Measurements from ENCODE around the gene YIPF1.

YIPF1 gene

GRCh38 chr1:53889304-53890298 lies at the start of gene YIPF1:
Gene YIPF1 (minus strand): TSS chr1:53889797. CDS start chr1:53888937, 860 bp downstream.
- Histone ChIP-seq H3K36me3 (ENCODE audit: insufficient read depth, low read length) (no peaks in the 10 kb centered on the region), H3K4me3 (peak within 1 kb of the TSS; percentile 98), H3K27ac (no peak within 1 kb of the TSS), H3K9me3 (ENCODE audit: low read depth, low read length) (no peaks in the 10 kb centered on the region), H3K9ac (ENCODE audit: insufficient read length) (peak within 1 kb of the TSS; percentile 81)
- peak; percentile 26 for DNase-seq (ENCODE audit: low read depth, low spot score)
- TF ChIP-seq EZH2 (IDR thresholded peaks at IDR 0.05) (no peak), FOXP2 (optimal IDR thresholded peaks at IDR 0.05; ENCODE audit: control extremely low read depth, extremely low read length, insufficient read depth) (no peak), POLR2AphosphoS5 (IDR thresholded peaks at IDR 0.05; ENCODE audit: borderline replicate concordance, low read depth, low read length) (peak; percentile 71; the same call in 1 of the 2 replicates)

DNA sequence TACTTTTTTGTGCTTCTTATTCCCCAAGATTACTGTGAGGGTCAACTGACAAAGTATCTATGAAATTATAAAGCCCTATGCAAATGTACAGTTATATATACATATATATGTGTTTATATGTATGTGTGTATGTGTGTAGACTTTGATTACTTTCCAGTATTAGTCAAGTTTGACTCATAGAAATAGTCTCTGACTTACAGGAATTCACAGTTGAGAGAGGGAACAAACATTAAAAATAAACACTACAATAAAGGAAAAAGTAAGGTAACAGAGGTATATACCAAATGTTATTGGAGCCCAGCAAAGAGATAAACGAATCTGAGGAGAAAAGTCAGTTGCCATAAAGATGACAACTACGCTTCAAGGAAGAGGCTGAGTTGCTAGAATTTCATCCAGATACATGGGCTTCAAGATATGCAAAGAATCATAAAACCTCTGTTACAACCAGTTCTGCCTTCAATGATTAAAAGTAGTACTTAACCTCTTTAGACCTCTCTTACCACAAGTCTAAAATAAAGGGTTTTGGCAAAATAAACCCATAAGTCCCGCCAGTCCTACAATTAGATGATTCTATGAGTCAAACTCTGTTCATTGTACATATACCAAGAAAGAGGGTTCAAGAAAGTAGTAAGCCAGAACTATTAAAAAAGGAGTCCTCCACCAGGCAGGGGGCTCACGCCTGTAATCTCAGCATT lies 48.7 kb upstream of the YIPF1 start:
- Histone ChIP-seq H3K27ac (no peak overlapping the region), H3K9ac (ENCODE audit: insufficient read length) (no peak overlapping the region)
- TF ChIP-seq POLR2AphosphoS5 (IDR thresholded peaks at IDR 0.05; ENCODE audit: borderline replicate concordance, low read depth, low read length) (no peak), EZH2 (IDR thresholded peaks at IDR 0.05) (no peak), FOXP2 (optimal IDR thresholded peaks at IDR 0.05; ENCODE audit: control extremely low read depth, extremely low read length, insufficient read depth) (no peak)

DNA sequence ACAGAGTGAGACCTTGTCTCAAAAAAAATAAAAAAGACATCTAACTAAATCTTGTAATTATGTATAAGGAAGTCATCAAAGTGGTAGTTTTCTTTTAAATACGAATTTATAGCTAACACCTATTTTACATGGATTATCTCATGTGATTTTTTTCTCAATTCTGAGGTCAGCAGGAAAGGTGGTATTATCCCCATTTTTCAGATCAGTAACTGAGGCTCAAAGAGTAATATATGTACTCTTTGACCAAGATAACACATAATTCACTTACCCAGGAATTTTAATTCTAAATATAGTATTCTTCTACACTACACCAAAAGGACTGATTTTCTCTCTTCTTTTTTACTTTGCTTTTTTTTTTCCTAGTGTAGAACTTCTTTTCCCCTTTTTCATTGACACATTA lies 46.8 kb upstream of the YIPF1 start:
- Histone ChIP-seq H3K9me3 (ENCODE audit: low read depth, low read length) (0 out of 2 replicates have a peak, but pooled peaks cover 6% of the 10 kb centered on the region), H3K27ac (no peak overlapping the region), H3K4me3 (no peak overlapping the region), H3K36me3 (ENCODE audit: insufficient read depth, low read length) (peaks cover 79% of the 10 kb centered on the region), H3K9ac (ENCODE audit: insufficient read length) (no peak overlapping the region)
- TF ChIP-seq FOXP2 (optimal IDR thresholded peaks at IDR 0.05; ENCODE audit: control extremely low read depth, extremely low read length, insufficient read depth) = no peak
- no peak for TF ChIP-seq POLR2AphosphoS5 (IDR thresholded peaks at IDR 0.05; ENCODE audit: borderline replicate concordance, low read depth, low read length)
- no peak for TF ChIP-seq EZH2 (IDR thresholded peaks at IDR 0.05)
- DNase-seq (ENCODE audit: low read depth, low spot score) = no peak

More for the DNA sequence above, 48.7 kb upstream of the YIPF1 start:
- peaks cover 69% of the 10 kb centered on the region for H3K36me3 ChIP-seq (ENCODE audit: insufficient read depth, low read length)
- 0 out of 2 replicates have a peak, but pooled peaks cover 6% of the 10 kb centered on the region for H3K9me3 ChIP-seq (ENCODE audit: low read depth, low read length)
- H3K4me3 ChIP-seq = no peak overlapping the region
- no peak for DNase-seq (ENCODE audit: low read depth, low spot score)

DNA sequence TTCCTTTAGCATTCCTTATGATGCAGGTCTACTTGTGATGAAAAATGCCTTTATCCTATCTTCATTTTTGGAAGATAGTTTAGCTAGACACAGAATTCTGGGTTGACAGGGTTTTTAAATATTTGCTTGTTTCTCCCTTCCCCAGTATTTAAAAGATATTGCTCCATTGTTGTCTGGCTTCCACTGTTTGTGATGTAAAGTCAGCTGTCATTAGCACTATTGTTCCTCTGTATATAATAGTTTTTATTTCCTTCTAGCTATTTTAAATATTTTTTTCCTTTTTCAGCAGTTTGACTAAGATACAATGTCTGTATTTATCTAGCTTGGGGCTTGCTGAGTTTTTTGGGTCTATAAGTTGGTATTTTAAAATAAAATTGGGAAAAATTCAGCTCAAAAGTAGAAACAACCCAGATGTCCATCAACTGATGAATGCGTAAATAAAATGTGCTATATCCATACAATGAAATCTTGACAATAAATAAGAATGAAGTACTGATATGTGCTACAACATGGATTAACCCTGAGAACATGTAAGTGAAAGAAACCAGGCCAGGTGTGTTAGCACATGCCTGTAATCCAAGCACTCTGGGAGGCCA lies 44.7 kb upstream of the YIPF1 start:
- Histone ChIP-seq H3K27ac (no peak overlapping the region), H3K36me3 (ENCODE audit: insufficient read depth, low read length) (peaks cover 73% of the 10 kb centered on the region), H3K4me3 (no peak overlapping the region), H3K9ac (ENCODE audit: insufficient read length) (no peak overlapping the region), H3K9me3 (ENCODE audit: low read depth, low read length) (0 out of 2 replicates have a peak, but pooled peaks cover 6% of the 10 kb centered on the region)
- no peak for DNase-seq (ENCODE audit: low read depth, low spot score)
- TF ChIP-seq FOXP2 (optimal IDR thresholded peaks at IDR 0.05; ENCODE audit: control extremely low read depth, extremely low read length, insufficient read depth) (no peak), EZH2 (IDR thresholded peaks at IDR 0.05) (no peak), POLR2AphosphoS5 (IDR thresholded peaks at IDR 0.05; ENCODE audit: borderline replicate concordance, low read depth, low read length) (no peak)

- Histone ChIP-seq H3K4me3 (no peak overlapping the region), H3K36me3 (ENCODE audit: insufficient read depth, low read length) (peaks cover 75% of the 10 kb centered on the region), H3K27ac (no peak overlapping the region), H3K9me3 (ENCODE audit: low read depth, low read length) (0 out of 2 replicates have a peak, but pooled peaks cover 6% of the 10 kb centered on the region), H3K9ac (ENCODE audit: insufficient read length) (no peak overlapping the region)
- no peak for DNase-seq (ENCODE audit: low read depth, low spot score)
- TF ChIP-seq EZH2 (IDR thresholded peaks at IDR 0.05) (no peak), FOXP2 (optimal IDR thresholded peaks at IDR 0.05; ENCODE audit: control extremely low read depth, extremely low read length, insufficient read depth) (no peak), POLR2AphosphoS5 (IDR thresholded peaks at IDR 0.05; ENCODE audit: borderline replicate concordance, low read depth, low read length) (no peak)
These were observed 41.9 kb upstream of the YIPF1 start for GRCh38 chr1:53931523-53931922.

DNA sequence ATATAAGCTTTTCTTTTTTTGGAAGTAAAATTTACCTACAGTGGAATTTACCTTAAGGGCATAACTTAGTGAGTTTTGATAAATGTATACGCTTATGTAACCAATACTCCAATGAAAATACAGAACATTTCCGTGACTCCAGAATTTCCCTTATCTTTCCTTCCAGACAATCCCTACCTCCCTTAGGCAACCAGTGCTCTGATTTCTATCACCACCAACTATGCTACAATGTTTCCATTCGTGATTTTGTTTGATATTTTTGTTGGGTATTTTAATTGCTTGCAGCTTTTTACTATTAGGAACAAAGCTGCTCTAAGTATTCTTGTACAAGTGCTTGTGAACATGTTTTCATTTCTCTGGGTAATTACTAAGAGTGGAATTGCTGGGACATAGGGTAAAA lies 41.3 kb upstream of the YIPF1 start:
- Histone ChIP-seq H3K9me3 (ENCODE audit: low read depth, low read length) (0 out of 2 replicates have a peak, but pooled peaks cover 6% of the 10 kb centered on the region), H3K4me3 (no peak overlapping the region), H3K27ac (no peak overlapping the region), H3K36me3 (ENCODE audit: insufficient read depth, low read length) (peaks cover 70% of the 10 kb centered on the region), H3K9ac (ENCODE audit: insufficient read length) (no peak overlapping the region)
- DNase-seq (ENCODE audit: low read depth, low spot score) = no peak
- TF ChIP-seq FOXP2 (optimal IDR thresholded peaks at IDR 0.05; ENCODE audit: control extremely low read depth, extremely low read length, insufficient read depth) (no peak), EZH2 (IDR thresholded peaks at IDR 0.05) (no peak), POLR2AphosphoS5 (IDR thresholded peaks at IDR 0.05; ENCODE audit: borderline replicate concordance, low read depth, low read length) (no peak)

- H3K9me3 ChIP-seq (ENCODE audit: low read depth, low read length) = 0 out of 2 replicates have a peak, but pooled peaks cover 3% of the 10 kb centered on the region
- H3K36me3 ChIP-seq (ENCODE audit: insufficient read depth, low read length) = peaks cover 56% of the 10 kb centered on the region
- H3K9ac ChIP-seq (ENCODE audit: insufficient read length) = no peak overlapping the region
- no peak overlapping the region for H3K4me3 ChIP-seq
- TF ChIP-seq FOXP2 (optimal IDR thresholded peaks at IDR 0.05; ENCODE audit: control extremely low read depth, extremely low read length, insufficient read depth) (no peak), POLR2AphosphoS5 (IDR thresholded peaks at IDR 0.05; ENCODE audit: borderline replicate concordance, low read depth, low read length) (no peak), EZH2 (IDR thresholded peaks at IDR 0.05) (no peak)
- no peak overlapping the region for H3K27ac ChIP-seq
- no peak for DNase-seq (ENCODE audit: low read depth, low spot score)
These were observed 39.8 kb upstream of the YIPF1 start for GRCh38 chr1:53929246-53929960.

Data from SK-N-MC (cell line).